Thyroid gland (tissue), 4 donors: ENCODE data around the gene CAVIN2.

ENCODE experiments used
- POLR2A ChIP-seq, 2 donors: fragments of 450-650 bp; IDR thresholded peaks; one replicate each; pipeline ENCODE4 v1.6.1; 2017; ENCODE audit warnings: antibody characterized with exemption in 2 of 2, mild to moderate bottlenecking in 2 of 2, moderate library complexity in 1 of 2
- TF ChIP-seq, protein P1 (sequence below), 6 experiments: fragments of 200-600 bp in 3 of 6; fragments of 450-650 bp in 3 of 6; sonication (generic) in 3 of 6; IDR thresholded peaks; one replicate each; pipeline ENCODE4 v1.5.1; 2016 to 2019; ENCODE audit warnings: antibody characterized with exemption in 6 of 6, mild to moderate bottlenecking in 2 of 6, inconsistent platforms in 1 of 6, moderate library complexity in 1 of 6

DNA sequence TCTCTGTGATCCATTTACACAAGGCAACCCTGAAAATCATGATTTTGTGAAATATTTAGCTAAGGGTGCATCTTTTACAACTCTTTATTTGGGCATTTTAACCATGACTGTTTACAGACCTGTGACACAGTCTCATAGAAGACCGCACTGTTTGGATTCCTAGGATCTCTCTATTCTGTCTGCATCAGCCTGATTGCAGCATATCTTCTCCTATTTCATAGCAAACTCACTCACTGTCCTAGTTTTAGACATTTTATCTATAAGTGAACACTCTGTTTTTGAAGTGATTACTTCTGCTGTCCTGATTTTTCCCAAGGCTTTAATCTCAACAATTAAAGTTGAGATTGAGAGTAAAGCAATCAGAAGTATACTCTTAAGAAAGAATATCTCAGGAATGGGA, 56.2 kb downstream of the CAVIN2 start:
- TF ChIP-seq, protein P1, sequence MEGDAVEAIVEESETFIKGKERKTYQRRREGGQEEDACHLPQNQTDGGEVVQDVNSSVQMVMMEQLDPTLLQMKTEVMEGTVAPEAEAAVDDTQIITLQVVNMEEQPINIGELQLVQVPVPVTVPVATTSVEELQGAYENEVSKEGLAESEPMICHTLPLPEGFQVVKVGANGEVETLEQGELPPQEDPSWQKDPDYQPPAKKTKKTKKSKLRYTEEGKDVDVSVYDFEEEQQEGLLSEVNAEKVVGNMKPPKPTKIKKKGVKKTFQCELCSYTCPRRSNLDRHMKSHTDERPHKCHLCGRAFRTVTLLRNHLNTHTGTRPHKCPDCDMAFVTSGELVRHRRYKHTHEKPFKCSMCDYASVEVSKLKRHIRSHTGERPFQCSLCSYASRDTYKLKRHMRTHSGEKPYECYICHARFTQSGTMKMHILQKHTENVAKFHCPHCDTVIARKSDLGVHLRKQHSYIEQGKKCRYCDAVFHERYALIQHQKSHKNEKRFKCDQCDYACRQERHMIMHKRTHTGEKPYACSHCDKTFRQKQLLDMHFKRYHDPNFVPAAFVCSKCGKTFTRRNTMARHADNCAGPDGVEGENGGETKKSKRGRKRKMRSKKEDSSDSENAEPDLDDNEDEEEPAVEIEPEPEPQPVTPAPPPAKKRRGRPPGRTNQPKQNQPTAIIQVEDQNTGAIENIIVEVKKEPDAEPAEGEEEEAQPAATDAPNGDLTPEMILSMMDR (IDR thresholded peaks at IDR 0.05), result no peak
- TF ChIP-seq POLR2A (IDR thresholded peaks at IDR 0.05), result no peak
